ENCODE measurements around the gene DDA1.

DNA sequence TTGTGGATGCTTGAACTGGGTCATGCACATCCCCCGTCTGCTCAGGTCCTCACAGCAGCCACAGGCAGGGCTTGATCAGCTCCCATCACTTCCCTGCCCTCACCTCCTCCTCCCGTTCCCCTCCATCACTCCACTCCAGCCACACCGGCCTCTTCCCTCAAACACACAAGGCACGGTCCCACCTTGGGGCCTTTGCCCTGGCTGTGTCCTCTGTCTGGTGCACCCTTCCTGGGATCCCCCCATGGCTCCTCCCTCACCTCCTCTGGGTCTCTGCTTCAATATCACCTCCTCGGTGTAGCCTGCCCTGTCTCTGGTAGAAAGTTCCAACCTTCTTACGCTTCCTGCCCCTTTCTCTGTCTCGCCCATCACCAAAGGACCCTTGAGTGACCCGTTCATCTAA is 44.0 kb downstream of the DDA1 start:
- TF ChIP-seq, protein P1, sequence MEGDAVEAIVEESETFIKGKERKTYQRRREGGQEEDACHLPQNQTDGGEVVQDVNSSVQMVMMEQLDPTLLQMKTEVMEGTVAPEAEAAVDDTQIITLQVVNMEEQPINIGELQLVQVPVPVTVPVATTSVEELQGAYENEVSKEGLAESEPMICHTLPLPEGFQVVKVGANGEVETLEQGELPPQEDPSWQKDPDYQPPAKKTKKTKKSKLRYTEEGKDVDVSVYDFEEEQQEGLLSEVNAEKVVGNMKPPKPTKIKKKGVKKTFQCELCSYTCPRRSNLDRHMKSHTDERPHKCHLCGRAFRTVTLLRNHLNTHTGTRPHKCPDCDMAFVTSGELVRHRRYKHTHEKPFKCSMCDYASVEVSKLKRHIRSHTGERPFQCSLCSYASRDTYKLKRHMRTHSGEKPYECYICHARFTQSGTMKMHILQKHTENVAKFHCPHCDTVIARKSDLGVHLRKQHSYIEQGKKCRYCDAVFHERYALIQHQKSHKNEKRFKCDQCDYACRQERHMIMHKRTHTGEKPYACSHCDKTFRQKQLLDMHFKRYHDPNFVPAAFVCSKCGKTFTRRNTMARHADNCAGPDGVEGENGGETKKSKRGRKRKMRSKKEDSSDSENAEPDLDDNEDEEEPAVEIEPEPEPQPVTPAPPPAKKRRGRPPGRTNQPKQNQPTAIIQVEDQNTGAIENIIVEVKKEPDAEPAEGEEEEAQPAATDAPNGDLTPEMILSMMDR (IDR thresholded peaks at IDR 0.05) = no peak
- TF ChIP-seq POLR2A (IDR thresholded peaks at IDR 0.05) (no peak), POLR2AphosphoS5 (IDR thresholded peaks at IDR 0.05) (no peak)
